CD4-positive, alpha-beta T cell treated with Interferon gamma for 1 hour (primary cell): ENCODE measurements around the gene SCAMP4.
A peak's percentile ranks its signal among the peaks of the same experiment; 100 is the strongest.

Experiments
- DNase-seq: peaks from one replicate; pipeline ENCODE4 v3.0.0-alpha.2; 2020

Gene SCAMP4

DNA sequence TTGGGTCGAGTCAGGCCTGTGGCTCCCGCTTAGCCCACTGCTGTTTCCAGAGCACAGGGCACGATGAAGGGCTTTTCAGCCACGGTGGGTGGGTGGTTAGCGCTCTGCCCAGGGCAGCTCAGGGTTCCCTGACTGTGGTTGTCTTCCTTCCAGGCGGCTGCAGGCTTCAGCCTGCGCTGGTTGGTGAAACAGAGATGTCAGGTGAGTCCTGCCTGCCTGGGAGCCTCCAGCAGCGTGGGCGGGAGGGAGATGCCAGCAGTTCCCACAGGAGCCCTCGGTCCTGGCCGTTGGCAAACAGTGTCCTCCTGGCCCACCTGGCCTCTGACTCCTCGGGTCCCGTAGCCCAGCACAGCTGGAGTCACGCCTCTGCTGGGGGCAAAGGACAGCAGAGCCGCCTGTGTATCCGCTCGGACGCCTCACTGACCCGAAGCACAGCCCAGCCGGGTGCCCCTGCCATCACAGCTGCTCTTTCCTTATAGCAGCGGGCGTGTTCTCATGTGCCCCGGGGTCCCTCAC, 9.7 kb downstream of the SCAMP4 start:
- no peak for DNase-seq

- no peak for DNase-seq
Measured at GRCh38 chr19:1917146-1917545, 11.9 kb downstream of the SCAMP4 start.

- DNase-seq = no peak
Measured at GRCh38 chr19:1917926-1918325, 12.7 kb downstream of the SCAMP4 start.

DNA sequence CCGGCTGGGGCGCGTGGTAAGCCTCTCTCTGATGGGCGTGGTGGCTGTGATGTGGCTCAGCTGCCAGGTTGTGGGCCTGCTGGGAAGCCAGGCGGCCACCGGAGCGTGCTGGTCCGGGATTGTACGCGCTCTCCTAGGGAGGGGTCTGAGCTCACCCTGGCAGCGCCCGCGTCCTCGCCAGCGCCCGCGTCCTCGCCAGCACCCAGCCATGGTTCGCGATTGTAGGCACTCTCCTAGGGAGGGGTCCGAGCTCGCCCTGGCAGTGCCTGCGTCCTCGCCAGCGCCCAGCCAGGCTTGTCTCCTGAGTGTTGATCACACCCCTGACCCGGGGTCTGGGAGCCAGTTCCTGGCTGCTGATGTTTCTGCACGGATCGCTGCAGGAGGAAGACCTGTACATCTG, 13.8 kb downstream of the SCAMP4 start:
- DNase-seq = no peak

DNA sequence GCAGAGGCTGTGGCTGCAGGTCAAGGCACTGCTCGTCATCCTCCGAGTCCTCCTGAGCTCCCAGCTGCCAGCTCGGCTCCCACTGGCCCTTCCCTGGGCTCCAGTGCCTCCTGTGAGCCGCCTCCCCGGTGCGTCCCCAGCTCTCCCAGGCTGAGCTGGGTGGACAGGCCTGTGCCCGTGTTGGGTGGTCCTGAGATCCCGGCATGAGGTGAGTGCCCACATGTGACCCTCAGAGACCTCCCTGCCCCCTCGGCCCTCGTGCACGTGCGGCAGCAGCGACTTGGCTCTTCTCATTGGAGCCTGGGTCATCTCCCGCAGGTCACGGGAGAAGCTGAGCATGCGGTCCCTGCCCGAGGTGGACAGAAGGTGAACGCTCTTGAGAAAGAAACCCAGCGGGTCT, 15.4 kb downstream of the SCAMP4 start:
- DNase-seq = no peak

DNA sequence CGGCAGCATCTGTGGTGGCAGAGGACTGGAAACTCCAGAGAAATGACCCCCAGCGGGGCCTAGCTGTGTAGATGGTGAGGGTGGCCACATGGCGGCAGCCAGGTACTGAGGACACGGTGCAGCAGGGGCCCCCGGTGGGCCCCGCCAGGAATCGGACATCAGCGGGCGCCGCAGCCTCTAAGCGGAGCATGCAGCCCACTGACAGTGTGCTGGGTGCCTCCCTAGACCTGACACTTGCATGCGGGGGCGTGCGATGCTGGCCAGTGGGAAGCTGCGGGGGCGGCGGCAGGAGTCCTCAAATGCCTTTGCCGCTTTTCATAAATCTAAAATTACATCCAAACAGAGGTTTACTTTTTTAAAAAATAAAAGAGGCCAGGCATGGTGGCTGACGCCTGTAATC, 16.1 kb downstream of the SCAMP4 start:
- DNase-seq = no peak

DNA sequence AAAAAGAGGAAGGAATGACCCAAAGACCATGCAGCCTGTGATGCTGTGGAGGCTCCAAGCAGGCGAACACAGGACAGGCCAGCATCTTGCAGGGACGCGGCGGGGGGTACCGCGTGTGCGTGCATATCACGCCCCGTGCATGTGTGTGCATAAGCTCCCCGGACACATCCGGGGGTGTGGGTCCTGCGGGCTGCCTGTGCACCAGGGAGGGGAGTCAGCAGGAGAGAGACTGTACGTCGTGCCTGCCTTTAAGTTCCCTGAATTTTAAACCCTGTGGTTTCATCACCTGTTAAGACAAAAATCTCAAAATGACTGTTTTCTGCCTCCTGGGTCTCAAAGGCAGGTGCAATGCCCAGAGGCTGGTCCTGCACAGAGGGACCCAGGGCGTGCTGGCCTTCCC, 16.6 kb downstream of the SCAMP4 start:
- DNase-seq = no peak

GRCh38 chr19:1922803-1923202, 17.6 kb downstream of the SCAMP4 start:
- no peak for DNase-seq

GRCh38 chr19:1923319-1923718, 18.1 kb downstream of the SCAMP4 start:
- peak; percentile 48 for DNase-seq

GRCh38 chr19:1924320-1924961, 19.2 kb downstream of the SCAMP4 start:
- no peak for DNase-seq

DNA sequence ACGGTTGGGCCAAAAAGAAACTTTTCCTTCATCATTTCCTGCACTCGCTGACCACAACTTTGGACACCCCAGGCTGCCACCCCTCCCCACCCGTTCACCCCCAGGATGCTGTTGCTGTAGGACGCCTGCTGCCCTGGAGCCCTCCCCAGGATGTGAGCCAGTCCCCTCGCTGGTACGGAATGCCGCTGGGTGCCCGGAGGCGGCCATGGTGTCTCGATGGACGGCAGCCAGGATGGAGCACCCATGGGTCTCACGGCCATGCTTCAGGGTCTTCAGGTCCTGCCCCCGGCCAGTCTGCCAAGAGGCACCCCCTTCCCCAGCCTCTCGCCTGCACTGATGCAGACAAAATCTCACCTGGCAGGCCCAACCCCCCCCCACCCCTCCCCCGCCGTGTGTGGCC, 20.3 kb downstream of the SCAMP4 start:
- DNase-seq = no peak

GRCh38 chr19:1929021-1929742, 24.0 kb downstream of the SCAMP4 start:
- DNase-seq = peak; percentile 81

DNA sequence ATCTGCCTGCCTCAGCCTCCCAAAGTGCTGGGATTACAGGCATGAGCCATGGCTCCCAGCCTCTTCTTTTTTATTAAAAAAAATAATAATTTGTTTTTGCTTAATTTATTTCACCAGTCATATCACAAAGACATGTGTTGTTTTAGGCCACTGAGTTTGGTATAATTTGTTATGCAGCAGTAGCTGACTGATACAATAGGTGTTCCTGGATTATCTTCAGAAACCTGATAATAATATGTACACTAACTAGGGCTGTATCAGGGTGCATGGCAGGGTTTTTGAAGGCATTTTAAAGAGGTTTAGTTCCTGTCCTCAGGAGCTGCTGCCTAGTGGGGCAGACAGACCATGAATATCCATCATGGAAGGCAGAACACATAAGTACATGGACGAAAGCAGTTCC, 26.2 kb downstream of the SCAMP4 start:
- DNase-seq = no peak

DNA sequence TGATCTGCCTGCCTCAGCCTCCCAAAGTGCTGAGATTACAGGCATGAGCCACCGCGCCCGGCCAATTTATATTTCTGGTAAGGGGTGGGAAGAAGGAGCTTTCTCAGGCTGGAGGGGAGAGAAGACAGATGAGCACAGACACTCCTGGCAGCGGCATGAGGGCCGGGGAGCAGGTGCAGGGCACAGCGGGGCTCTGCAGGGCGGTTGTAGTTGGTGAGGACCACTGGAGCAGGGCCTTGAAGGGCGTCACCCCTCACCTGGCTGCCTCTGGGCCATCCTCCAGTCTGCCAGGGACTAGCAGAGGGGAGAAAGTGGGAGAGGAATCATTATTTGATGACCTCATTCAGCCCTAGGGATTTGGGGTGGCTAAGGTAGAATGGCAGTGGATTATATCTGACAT, 27.2 kb downstream of the SCAMP4 start:
- DNase-seq = no peak

DNA sequence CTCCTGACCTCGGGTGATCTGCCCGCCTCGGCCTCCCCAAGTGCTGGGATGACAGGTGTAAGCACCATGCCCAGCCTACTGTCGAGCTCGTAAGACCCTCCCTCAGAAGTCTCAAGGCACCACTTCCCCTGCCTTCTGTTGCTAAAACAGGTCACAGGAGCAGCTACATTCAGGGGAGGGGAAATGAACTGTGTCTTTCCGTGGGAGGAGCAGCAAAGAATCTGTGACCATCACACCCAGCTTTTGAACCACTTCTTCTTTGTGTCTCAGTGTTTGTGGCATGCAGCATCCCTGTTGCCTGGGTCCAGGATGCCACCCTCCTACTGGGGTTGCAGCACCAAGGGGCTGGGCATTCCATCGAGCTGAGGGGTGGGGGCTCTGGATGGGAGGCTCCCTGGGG, 28.0 kb downstream of the SCAMP4 start:
- no peak for DNase-seq

- no peak for DNase-seq
Measured at GRCh38 chr19:1933942-1934341, 28.7 kb downstream of the SCAMP4 start.

- DNase-seq = peak; percentile 51
Measured at GRCh38 chr19:1935484-1936208, 30.4 kb downstream of the SCAMP4 start.

- DNase-seq = no peak
Measured at GRCh38 chr19:1936430-1936829, 31.2 kb downstream of the SCAMP4 start.

DNA sequence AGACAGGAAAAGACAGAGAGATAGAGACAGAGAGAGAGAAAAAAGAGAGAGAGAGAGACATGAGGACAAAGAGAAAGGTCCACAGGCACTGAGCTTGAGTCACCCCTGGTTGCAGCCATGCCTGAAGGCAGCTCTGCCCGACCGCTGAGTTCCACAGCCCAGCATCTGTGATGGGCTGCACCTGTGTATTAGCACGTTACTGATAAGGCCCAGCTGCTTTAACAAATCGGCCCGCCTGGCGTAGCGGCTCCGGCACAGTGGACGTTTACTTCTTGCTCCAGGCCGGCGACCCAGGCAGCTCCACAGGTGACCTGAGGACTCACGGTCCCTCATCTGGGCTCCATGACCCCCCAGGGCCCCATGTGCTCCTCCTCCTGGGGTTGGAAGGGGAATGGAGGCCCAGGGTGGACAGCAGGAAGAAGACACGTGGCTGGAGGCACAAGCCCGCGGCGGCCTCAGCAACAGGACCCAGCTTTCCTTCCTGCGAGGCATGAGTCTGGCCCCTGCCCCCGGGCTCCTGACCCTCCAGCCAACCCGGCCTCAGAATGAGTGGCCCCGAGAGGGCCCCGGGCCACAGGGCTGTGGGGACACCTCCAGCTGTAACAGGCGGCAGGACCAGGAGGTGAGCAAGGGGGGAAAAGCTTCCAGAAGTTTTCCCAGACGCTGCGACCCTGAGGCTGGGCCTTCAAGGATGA, 31.9 kb downstream of the SCAMP4 start:
- DNase-seq = no peak

DNA sequence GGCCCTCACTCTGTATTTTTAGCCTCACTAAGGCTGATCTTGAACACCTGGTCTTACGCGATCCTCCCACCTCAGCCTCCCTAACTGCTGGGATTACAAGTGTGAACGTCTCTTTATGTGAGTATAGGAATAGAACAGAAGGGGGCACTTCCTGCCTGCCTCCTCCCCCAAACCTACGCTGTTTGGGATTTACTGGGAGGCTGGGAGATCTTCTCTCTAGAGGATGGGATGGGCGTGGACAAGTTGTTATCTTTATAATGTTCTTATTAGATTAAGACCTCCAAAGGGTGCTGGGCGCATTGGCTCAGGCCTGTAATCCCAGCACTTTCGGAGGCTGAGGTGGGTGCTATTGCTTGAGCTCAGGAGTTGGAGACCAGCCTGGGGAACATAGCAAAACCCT, 32.9 kb downstream of the SCAMP4 start:
- no peak for DNase-seq

DNA sequence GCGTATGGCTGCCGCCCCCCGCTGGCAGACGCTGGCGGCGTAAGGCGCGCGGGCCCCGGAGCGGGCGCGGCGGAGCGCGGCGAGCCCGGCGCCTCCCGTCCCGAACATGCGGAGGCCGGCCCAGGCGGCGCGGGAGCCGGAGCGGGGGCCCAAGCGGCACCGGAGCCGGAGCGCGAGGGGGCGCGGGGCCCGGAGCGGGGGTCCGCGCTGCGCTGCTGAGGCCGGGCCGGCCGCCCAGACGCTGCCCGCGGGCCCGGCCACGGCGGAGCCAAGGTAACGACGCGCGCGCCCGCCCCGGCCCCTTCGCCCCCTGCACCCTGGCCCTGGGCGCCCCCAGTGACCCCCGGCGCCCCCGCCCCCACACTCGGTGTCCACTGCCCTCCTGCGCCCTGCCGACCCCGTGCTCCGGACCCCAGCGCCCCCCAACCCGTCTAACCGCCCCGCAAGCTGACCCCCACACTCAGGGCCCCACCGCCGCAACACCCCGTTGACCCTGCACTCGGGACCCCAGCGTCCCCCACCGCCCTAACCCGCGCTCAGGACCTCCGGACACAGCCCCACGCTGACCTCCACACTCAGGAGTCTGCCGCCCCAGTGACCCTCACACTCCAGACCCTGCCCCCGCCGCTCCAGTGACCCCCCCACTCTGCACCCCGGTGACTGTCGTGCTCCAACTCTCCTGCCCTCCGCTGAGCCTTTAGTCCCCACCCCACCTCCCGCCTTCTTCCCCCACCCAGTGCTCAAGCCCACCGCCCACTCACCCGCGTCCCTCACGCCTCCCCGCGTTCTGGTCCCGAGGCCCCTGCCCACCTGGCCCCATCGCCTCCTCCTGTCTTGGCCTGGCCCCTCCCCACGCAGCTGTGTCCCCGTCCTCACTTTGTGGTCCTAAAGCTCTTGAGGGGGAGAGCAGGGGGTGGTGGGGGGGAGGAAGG, 36.2 kb downstream of the SCAMP4 start, which contains the start of gene CSNK1G2:
Gene CSNK1G2, plus strand, starts transcription at position 27 of the 932 bp plus-strand sequence. CDS start 28,601 bp downstream, outside the sequence.
- no peak for DNase-seq
